GM21515 (cell line): Measurements from ENCODE around the gene RARRES2.
"Not testable (repeated sequence)": the region's sequence is repeated elsewhere in the genome, so short reads cannot be mapped to it uniquely, and the experiment has no call there.

ENCODE experiments used
- ATAC-seq: cut with Tn5 transposase; IDR thresholded peaks from one replicate; pipeline ENCODE4 v1.9.1; 2021; ENCODE audit not compliant: unreplicated experiment

The RARRES2 gene

DNA sequence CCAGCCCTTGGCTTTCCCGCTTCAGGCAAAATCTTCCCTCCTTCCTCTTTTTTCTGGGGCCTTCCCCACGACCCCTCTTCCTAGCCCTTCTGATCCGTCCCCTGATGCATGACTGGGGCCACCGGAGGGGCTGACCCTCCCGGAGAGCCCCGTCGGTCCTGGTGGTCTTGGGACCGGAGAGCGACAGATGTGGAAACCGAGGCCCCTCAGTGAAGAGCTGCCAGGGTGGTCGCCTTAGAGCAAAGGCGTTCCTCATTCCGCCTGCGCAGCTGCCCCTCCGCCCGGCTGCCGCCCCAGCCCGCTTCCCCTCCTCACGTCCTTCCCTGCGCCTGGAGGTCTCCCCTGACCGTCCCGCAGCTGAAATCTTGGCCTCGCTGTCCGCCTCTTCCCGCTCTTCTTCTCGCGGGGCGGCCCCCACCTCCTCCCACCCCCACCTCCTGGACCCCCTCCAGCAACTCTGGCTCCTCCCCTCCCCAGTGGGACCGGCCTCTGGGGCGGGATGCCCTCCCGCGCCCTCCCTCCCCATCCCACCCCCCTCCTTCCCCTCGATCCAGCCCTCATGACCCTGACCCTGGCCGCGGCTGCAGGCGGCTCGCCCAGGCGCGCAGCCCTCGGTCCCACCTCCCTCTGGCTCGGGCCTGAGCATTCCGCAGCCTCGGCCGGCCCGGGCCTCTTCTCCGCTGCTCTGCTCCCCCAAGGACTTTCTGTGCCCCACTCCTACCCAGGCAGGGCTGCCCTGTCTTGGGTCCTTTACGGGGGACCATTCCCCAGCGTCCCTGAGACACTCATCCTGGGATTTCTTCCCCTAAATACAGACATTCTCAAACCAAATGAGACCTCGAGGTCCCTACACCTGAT lies at the start of gene RARRES2:
Gene RARRES2, minus strand, starts transcription at position 367 of the 858 bp plus-strand sequence. CDS start 1,020 bp downstream, outside the sequence.
- no peak for ATAC-seq

DNA sequence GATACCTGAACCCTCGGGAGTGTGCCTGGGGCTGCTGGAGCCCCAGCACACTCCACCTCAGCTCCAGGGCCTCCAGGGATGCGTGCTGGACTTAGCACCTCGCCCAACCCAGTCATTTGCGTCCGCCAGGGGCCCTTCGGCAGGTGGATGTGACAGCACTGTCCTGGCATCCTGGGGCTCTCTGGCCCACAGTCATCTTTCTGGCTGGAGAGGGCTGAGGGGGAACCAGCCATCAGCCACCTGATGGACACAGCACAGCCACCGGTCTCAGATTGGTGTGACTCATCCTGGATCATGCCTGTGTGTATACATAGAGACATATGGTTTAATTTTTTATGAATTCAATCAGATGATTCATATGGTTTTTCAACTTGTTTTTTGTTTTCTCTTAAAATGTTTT lies 48.8 kb upstream of the RARRES2 start:
- no peak for ATAC-seq

DNA sequence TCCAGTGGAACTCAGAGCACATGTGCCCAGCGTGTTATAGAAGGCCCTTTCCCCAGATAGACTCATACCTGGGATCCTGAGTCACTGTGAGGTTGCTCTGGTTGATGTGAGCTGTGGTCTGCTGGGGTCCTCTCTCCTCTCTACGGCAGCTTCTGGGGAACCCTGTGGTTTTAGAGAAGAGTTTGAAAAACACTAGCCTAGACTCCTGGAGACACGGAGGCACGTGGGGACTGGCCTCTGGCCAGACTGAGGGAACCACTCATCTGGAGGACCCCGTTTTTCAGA lies 48.0 kb upstream of the RARRES2 start:
- ATAC-seq = no peak

DNA sequence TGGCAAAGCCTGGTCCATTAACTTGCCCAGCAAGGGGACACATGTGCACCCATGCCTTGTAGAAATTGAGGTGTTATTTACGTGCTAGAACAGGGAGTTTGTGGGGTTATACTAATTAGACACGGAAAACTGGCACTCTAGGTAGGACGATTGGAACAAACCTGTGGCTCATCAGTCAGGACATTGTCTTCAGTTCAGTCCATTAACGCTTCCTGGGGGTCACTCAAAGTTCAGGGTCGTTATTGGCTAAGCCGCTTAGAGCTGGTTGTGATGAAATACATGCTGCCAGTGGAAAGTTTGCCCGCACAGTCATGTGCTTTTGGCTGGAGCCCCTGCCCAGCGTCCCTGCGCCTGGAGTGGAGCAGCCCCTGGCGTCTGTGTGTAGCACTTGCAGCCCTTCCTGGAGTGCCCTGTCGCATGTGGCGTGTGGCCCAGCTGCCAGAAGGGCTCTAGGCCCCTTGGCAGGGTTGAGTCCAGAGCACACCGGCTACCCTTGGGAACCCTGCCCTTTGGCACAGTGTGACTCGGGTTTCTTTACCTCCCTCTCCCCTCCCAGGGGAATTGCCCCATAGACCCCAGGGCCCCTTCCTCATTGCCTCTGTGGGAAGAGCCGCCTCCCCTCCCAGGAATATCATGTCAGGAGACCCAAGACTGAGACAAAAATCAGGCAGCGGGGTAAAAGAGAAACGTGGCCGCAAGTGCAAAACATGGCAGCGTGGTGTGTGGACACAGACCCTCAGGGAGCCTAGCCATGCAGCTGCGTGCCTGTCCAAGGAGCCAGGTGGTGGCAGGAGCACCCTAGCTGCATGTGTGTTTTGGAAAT lies 47.5 kb upstream of the RARRES2 start:
- no peak for ATAC-seq

DNA sequence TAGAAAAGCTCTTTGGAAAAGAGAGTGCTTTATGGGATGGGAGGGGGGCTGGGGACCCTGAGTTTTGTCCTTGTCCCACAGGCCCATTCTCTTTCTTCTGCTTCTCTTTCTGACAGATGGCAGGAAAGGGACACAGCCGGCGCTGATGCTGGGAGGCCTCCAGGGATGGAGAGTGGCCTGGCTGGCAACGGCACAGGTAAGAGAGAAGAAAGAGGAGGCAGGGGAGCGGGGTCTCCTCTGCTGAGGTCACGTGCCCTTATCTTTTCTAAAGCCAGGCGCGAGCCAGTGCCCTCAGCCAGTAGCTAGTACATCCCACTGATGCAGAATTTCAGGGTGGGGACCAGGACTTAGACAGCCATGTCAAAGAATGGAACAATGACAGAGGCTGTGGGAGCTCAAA lies 46.9 kb upstream of the RARRES2 start:
- no peak for ATAC-seq

DNA sequence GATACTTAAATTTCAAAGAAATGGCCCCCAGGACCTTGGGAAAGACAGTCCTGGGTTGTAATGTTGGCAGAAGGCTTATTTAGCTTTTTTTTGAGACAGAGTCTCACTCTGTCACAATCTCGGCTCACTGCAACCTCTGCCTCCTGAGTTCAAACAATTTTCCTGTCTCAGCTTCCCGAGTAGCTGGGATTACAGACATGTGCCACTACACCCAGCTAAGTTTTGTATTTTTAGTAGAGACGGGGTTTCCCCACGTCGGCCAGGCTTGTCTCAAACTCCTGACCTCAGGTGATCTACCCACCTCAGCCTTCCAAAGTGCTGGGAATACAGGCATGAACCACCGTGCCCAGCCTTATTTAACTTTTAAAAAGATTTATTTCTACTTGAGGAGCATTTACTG lies 44.5 kb upstream of the RARRES2 start:
- ATAC-seq = not testable (repeated sequence)

DNA sequence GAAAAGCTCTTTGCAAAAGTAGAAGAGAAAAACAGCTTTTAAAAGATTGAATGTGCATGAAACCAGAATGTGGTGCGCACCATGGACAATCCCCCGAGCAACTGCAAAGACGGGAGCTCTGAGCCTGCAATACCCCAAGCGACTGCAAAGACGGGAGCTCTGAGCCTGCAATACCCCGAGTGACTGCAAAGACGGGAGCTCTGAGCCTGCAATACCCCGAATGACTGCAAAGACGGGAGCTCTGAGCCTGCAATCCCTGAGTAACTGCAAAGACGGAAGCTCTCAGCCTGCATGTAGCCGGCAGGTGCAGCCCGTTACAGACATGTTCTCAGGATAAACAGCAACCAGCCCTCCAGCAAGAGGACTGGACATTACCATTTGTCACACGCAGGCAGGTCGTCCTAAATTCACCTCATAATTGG lies 43.9 kb upstream of the RARRES2 start:
- ATAC-seq = no peak

DNA sequence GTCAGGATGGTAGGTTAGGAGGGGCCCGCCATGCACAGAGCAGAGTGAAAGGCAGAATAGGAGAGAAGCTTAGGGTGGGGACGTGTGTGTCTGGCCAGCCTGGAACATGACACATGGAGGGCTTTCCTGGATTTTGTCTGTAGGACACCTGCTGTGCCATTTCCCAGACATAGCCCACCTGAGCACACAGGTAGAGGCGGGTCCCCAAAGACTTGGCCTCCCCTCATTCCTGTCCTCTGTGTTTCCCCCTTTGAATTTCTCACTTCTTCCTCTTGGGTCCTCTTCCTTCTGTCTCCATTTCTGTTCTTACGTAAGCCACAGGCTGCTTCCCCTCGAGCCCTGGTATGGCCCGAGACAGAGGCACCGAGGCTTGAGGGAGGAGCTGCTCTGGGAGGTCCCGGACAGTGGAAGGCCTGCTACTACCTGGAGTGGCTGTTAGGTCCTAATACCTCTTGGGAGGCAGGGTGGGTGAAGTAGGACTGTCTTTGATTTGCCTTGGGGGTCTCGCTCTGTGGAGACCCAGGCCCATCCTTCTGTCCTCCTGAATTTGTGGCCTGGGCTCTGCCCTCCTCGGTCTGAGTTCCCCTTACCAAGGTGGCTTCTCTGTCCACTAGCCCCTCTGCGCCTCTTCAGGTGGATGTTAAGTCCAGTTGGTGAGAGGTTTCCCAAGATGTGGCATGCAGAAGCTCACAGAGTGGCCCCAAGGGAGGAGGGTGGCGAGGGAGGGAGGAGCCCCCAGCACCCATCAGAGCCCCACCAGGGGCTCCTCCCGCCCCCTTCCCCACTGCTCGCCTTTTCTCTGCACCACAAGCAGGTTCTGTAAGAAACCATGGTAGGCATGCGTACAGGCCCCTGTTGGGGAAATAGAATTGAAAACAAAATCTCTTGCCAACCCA lies 43.2 kb upstream of the RARRES2 start:
- ATAC-seq = no peak

DNA sequence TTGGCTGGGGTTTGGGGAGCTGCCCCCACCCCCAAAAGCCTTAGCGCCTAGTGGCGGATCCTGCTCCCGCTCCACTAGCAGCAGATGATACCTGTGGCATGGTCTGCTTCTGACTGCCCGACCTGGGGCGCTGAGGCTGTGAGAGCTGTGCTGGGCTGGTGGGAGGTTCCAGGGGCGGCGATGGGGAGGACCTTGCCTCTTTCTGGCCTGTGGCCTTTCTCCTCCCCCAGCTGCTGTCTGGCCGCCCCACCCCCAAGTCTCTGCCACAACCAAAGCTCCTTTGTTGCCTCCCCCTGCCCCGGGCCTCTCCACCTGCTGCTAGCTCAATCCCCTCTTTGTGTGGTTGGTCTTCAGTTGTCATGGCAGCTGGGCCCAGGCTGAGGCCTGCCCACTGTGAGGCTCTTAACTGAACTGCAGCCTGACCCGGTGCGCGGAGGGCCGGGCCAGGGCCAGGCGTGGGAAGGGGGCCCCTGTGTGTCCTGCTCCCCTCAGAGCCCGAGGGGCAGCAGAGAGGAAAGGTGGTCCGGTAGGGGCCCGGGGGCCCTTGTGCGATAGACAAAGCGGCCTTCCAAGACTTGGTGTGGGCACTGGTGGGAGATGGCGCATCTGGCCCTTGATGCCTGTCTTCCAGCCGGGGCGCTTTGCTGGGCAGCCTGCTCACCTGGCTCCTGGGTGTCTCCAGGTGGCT lies 42.4 kb upstream of the RARRES2 start:
- ATAC-seq = no peak

DNA sequence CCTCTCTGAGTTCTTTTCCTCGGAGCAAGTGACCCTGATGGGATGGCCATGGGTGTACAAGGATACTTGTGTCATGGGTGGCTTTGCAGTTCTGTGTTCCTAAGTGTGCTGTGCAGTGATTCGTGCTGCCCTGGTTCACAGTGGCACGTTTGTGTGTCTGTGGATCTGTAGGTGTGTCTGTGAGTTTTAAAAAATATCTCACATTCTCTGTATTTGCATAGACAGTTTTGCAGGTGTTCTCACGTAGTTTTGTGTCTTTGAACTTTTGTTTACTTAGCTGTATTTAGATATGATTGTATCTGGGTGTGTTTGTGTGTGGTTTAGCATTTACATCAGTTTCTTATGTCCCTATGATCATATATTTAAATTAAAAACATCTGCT lies 41.4 kb upstream of the RARRES2 start:
- ATAC-seq = no peak

DNA sequence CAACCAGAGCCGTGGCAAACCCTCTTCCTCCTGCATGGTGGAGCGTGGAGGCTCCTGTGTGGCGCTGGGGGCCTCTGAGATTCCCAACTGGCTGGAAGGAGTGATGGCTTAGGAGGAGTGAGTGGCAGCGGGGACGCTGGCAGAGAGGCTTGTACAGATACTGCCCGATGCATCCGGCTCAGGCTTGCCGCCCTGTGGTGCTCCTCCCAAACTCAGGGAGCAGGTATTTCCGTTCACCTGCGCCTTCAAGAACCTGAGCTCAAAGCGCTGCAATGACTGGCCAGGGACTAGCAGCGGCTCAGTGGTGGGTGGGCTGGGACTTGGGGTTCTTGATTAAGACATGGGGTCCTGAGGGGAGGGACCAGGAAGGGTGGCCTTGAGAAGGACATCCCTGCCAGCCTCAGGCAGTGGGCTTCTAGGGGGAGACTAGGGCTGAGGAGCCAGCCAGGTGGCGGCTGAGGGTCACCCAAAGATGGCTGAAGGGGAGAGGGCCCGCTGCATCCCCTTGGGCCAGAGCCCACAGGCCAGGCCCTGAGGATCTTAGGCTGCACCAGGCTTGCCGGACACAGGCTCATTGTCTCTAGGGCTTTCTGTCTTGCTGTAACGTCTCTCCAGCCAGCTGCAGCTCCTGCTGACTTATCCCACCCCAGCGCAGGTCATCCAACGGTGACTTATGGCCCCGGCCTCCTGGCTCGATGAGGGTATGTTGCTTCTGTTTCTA lies 40.9 kb upstream of the RARRES2 start:
- ATAC-seq = no peak

DNA sequence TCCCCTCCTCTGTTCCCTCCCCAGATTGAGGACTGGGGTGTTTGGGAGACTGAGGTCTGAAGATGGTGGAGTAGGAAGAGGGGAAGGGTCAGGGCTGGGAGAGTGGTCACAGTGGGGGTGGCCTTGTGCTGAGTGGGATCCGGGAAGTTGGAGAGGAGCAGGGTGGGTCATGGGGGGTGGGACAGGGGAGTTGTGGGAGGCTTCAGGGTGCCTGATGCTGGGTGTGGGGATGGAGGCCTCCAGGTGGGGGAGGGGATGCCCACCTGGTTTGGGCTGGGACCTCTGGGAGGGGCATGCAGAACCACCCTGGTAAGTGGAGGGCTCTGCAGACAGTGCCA lies 40.3 kb upstream of the RARRES2 start:
- ATAC-seq = no peak

DNA sequence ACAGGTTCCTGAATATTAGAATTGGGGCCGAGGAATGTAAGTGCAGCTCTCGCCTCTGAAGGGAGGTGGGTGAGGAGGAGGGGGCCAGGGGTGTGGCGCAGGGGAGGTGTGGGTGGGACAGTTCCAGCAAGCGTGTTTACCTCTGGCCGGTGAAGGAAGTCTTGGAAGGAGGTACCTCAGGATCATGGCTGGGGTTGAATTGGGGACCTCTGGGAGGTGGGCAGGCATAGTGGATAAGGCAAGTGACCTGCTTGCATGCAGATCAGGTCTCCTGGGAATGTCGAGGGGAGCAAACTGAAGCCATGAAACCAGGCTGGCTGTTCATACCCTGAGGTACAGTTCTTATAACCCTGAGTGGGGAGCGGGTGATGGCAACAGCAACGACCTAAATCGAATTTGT lies 39.7 kb upstream of the RARRES2 start:
- ATAC-seq = no peak

DNA sequence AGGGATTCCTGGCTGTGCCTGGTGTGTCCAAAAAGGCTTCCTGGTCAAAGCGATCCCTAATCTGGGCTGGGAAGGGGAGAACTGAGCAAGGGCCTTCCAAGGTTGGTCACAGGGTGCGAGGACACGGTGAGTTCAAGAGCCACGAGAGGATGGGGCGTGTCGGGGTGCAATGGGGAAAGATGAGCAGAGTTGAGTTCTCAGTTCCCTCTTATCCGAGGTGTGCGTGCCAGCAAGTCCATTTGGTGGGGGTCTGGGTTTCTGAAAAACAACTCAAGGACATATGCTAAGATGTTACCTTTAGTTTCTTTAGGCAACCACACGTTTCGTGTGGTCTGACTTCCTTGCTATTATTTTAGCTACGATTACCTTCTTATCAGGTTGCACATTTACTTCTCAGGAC lies 39.0 kb upstream of the RARRES2 start:
- peak; percentile 18 for ATAC-seq

DNA sequence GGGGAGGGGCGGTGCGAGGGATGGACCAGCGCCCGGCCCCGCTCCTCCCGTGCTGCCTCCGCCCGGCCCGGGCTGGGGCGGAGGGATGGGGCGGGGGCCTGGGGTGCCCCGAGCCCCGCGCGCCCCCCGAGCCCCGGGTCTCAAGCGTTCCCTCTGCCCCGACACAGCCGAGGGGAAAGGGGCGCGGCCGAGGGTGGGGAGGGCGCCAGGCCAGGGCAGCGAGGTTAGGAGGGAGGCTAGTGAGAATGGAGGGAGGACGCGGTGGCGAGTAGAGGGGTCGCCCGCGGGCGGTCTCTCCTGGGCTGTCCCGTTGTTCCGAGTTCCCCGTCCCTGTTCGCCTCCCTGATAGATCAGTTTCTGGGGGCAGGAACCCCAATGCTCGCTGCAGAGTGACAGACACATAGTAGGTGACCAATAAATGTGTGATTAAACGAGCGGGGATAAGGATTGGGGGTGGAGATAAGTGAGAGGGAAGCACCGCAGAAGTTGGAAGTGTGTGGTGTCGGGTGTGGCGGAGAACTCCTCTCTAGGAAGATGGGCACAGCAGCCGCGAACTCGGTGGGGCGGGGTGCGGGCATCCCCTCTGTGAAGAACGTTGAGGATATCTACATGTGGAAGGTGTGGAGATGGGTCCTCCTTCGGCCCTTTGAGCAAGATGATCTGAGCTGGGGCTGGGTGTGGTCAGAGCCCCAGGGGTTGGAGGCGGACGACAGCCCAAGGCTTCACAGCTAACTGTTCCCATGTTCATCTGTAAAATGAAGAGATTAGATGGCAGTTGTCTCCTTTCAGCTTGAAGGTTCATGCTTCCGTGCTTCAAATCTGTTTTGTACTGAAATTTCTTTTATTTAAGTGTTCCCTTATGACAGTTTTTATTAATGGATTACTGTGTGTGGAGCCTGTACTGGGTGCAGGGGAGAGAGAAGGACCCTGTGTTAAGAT lies 38.3 kb upstream of the RARRES2 start:
- peak; percentile 0 for ATAC-seq

DNA sequence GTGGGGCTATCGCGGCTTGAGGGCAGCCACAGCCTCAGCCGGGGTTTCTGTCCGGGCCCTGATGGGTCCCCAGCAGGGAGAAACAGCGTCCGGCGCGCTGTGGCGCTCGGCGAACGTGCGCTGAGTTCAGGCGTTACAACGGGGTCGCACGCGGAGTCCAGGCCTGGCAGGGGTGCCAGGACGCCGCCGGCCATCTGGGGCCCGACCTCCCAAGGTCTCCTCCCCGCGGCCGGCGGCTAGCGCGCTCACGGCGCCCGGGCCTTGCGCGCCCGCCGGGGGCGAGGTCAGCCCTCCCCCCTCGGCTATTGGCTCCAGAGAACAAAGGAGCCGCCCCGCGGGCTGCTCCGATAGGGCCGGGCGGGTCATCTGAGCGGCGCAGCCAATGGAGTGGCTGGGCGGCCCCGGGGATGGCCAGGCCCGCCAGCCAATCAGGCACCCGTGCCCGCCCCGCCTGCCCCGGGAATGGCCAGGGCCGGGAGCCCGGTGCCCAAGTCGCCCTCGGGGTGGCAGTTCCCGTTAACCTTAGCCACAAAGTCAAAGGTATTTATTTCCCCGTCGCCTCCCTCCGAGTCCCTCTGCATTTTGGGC lies 37.5 kb upstream of the RARRES2 start, which contains the start of gene ZNF775:
Gene ZNF775, plus strand, starts transcription at position 478 of the 588 bp plus-strand sequence. CDS start 9,141 bp downstream, outside the sequence.
- peak; percentile 72 for ATAC-seq

DNA sequence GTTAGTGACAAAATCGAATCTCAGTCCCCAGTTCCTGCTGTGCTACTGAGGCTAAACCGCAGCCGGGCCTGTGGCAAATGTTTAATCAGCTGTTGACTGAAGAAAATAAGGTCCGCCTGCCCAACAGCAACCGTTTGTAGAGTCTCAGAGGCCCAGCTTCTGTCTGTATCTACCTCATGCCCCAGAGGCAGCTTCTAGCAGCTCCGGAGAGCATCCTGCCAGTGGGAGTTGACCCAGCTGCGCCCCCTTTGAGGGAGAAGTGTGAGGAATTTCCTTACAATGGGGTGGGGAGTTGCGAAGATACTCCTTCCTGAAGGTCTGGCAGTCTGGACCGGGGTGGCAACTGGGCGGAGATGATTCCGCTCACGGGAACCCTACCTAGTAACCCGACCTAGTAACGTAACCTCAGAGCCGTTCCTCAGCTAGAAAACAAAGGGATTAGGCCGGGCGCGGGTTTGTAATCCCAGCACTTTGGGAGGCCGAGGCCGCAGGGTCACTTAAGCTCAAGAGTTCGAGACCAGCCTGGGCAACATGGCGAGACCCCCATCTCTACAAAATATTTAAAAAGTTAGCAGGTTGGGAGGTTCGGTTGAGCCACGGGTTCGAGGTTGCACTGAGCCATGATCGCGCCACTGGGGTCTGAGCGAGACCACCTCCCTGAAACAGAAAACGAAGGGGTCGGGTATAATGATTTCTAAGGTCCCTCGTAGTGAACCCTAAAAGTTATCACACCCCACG lies 36.9 kb upstream of the RARRES2 start:
- no peak for ATAC-seq

DNA sequence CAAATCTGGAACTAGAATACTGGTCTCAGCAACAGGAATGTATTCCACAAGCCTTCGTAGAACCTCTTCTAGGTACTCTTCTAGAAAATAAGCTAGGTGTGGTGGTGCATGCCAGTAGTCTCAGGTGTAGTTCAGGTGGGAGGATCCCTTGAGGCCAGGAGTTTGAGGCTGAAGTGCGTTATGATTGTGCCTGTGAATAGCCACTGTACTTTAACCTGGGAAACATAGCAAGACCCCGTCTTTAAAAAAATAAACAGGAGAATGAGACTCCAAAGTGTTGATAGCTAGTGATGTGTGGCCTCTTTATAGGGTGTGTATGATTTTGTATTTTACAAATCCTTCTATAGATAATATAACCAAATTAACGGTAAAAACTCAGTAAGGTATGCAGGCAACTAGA lies 36.2 kb upstream of the RARRES2 start:
- ATAC-seq = no peak
